Hepatocyte (in vitro differentiated cells): ENCODE results near the gene NUAK1. TPM values are rescaled to one million over a fixed set of nuclear protein-coding genes. Genes with fewer than 3 reads are reported as not detected.
A peak's percentile ranks its signal among the peaks of the same experiment; 100 is the strongest.

Experiments used
- DNase-seq: peaks from one replicate; pipeline ENCODE4 v3.0.0-alpha.2; 2016; ENCODE audit warnings: low spot score
- H2AFZ ChIP-seq: fragments of 200-600 bp; sonication (generic); 2 replicates; pipeline ENCODE4 v1.6.0; 2016; ENCODE audit warnings: antibody characterized with exemption, mild to moderate bottlenecking
- H3K27ac ChIP-seq: fragments of 200-600 bp; sonication (generic); 2 replicates; pipeline ENCODE4 v1.5.1; 2016; ENCODE audit warnings: mild to moderate bottlenecking
- H3K27me3 ChIP-seq: fragments of 200-600 bp; sonication (generic); 2 replicates; pipeline ENCODE4 v1.6.1; 2016
- H3K36me3 ChIP-seq: fragments of 200-600 bp; sonication (generic); replicated peaks from 2 replicates; pipeline ENCODE4 v1.5.1; 2016; ENCODE audit warnings: low read depth; ENCODE audit not compliant: insufficient read depth
- H3K4me1 ChIP-seq: fragments of 200-600 bp; sonication (generic); 2 replicates; pipeline ENCODE4 v1.5.1; 2016; ENCODE audit warnings: mild to moderate bottlenecking, moderate library complexity; ENCODE audit not compliant: insufficient read depth
- H3K4me2 ChIP-seq: fragments of 200-600 bp; sonication (generic); 2 replicates; pipeline ENCODE4 v1.6.0; 2016
- H3K4me3 ChIP-seq: fragments of 200-600 bp; sonication (generic); 2 replicates; pipeline ENCODE4 v1.5.1; 2016; ENCODE audit warnings: mild to moderate bottlenecking
- H3K79me2 ChIP-seq: fragments of 200-600 bp; sonication (generic); 2 replicates; pipeline ENCODE4 v1.6.0; 2017; ENCODE audit warnings: mild to moderate bottlenecking
- H3K9me2 ChIP-seq: fragments of 200-600 bp; sonication (generic); replicated peaks from 2 replicates; pipeline ENCODE4 v1.6.0; 2017; ENCODE audit warnings: mild to moderate bottlenecking; ENCODE audit not compliant: insufficient read depth
- H3K9me3 ChIP-seq: fragments of 200-600 bp; sonication (generic); 2 replicates; pipeline ENCODE4 v1.5.1; 2016; ENCODE audit warnings: low read depth, mild to moderate bottlenecking
- H4K20me1 ChIP-seq: fragments of 200-600 bp; sonication (generic); 2 replicates; pipeline ENCODE4 v1.6.0; 2016; ENCODE audit warnings: mild to moderate bottlenecking; ENCODE audit not compliant: insufficient read depth, poor library complexity, severe bottlenecking
- EZH2 ChIP-seq: fragments of 200-600 bp; sonication (generic); IDR thresholded peaks from 2 replicates; pipeline ENCODE4 v1.6.1; 2016; ENCODE audit warnings: antibody characterized with exemption, mild to moderate bottlenecking, borderline replicate concordance
- EZH2phosphoT487 ChIP-seq: fragments of 200-600 bp; sonication (generic); IDR thresholded peaks from one replicate; pipeline ENCODE4 v1.6.1; 2018; ENCODE audit warnings: antibody characterized with exemption, mild to moderate bottlenecking, low read depth, moderate library complexity; ENCODE audit not compliant: unreplicated experiment, severe bottlenecking
- WGBS: methylation state at CpG from one replicate; pipeline ENCODE4 v1.1.6; 2016; ENCODE audit warnings: low lambda C conversion rate; ENCODE audit errors: missing lambda C conversion rate; 5-methylcytosine and 5-hydroxymethylcytosine counted together
- polyA plus RNA-seq: library from polyadenylated mRNA; unstranded; fragments of >200 nt; fragmentation: Nextera tagmentation; extraction: Ambion mirVana; gene quantifications from 2 replicates; pipeline ENCODE4 v1.2.1, GENCODE V29; 2016
- total RNA-seq: library from RNA; depleted of rRNA; stranded (reverse); fragments of >200 nt; gene quantifications from 2 replicates; pipeline ENCODE4 v1.2.3, GENCODE V29; 2014
- TF ChIP-seq, protein P1 (sequence below): fragments of 200-600 bp; sonication (generic); IDR thresholded peaks from 2 replicates; pipeline ENCODE4 v1.5.1; 2016; ENCODE audit warnings: antibody characterized with exemption, mild to moderate bottlenecking; ENCODE audit not compliant: poor library complexity

NUAK1 gene
- total and polyA plus RNA-seq, 2 experiments from 2014 or later: 3.5 to 13.0 TPM

DNA sequence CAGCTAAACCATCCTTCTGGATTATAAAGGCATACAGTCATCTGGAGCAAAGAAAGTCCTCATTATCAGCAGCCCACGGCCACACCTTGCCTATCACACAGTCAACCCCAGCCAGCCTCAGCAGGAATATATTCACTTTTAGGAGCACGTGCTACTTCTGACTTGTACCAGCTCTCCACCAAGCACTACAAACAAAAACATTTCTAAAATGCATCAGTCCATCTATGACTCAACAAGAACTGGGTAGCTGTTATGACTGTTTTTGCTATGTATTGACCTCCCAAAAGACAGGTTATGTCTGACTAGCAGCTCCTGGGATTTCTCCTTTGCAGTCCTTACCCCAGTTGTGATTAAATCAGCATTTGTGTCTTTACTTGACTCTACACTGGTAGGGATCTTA, 31.2 kb downstream of the NUAK1 start:
- 31% methylated on average over 2 of the region's 2 CpGs for WGBS
- no peaks in the 10 kb centered on the region for H3K9me2 ChIP-seq
- DNase-seq: peak; percentile 42
- no peak overlapping the region for H2AFZ ChIP-seq
- H4K20me1 ChIP-seq: no peaks in the 10 kb centered on the region
- peaks cover 28% of the 10 kb centered on the region for H3K79me2 ChIP-seq
- no peaks in the 10 kb centered on the region for H3K9me3 ChIP-seq
- H3K4me3 ChIP-seq: no peak overlapping the region
- no peaks in the 10 kb centered on the region for H3K27me3 ChIP-seq
- H3K36me3 ChIP-seq: no peaks in the 10 kb centered on the region
- H3K27ac ChIP-seq: peak overlapping the region; percentile 85
- H3K4me1 ChIP-seq: peaks cover 59% of the 10 kb centered on the region
- TF ChIP-seq EZH2phosphoT487 (no peak), EZH2 (no peak)
- TF ChIP-seq, protein P1, sequence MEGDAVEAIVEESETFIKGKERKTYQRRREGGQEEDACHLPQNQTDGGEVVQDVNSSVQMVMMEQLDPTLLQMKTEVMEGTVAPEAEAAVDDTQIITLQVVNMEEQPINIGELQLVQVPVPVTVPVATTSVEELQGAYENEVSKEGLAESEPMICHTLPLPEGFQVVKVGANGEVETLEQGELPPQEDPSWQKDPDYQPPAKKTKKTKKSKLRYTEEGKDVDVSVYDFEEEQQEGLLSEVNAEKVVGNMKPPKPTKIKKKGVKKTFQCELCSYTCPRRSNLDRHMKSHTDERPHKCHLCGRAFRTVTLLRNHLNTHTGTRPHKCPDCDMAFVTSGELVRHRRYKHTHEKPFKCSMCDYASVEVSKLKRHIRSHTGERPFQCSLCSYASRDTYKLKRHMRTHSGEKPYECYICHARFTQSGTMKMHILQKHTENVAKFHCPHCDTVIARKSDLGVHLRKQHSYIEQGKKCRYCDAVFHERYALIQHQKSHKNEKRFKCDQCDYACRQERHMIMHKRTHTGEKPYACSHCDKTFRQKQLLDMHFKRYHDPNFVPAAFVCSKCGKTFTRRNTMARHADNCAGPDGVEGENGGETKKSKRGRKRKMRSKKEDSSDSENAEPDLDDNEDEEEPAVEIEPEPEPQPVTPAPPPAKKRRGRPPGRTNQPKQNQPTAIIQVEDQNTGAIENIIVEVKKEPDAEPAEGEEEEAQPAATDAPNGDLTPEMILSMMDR: no peak
- peak overlapping the region; percentile 53 for H3K4me2 ChIP-seq

DNA sequence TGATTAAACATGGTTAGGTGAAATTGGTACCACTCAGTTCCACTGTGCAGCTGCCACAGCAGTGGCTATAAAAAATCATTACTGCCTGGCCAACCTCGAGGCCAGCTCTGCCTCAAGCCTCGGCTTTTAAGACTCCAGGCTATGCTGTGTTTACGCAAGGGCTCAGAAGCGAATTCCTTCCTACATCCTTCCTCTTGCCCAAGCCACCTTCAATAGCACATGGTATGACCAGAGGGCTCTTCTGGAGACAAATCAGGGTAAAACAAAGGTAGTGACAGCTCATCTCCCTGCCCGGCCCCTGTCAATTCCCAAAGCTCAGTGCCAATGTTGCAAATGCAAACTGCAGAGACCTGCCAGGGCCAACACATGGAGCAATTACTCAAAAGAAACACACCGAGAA, 31.9 kb downstream of the NUAK1 start:
- no peak overlapping the region for H3K4me3 ChIP-seq
- 35% methylated on average over 6 of the region's 6 CpGs for WGBS
- TF ChIP-seq EZH2 (no peak), EZH2phosphoT487 (no peak)
- TF ChIP-seq, protein P1: no peak
- H3K79me2 ChIP-seq: peaks cover 25% of the 10 kb centered on the region
- no peaks in the 10 kb centered on the region for H4K20me1 ChIP-seq
- H3K4me2 ChIP-seq: peak overlapping the region; percentile 53
- H3K36me3 ChIP-seq: no peaks in the 10 kb centered on the region
- peaks cover 52% of the 10 kb centered on the region for H3K4me1 ChIP-seq
- no peak overlapping the region for H2AFZ ChIP-seq
- H3K27me3 ChIP-seq: no peaks in the 10 kb centered on the region
- H3K9me2 ChIP-seq: no peaks in the 10 kb centered on the region
- no peaks in the 10 kb centered on the region for H3K9me3 ChIP-seq
- DNase-seq: peak; percentile 57
- H3K27ac ChIP-seq: peak overlapping the region; percentile 85

DNA sequence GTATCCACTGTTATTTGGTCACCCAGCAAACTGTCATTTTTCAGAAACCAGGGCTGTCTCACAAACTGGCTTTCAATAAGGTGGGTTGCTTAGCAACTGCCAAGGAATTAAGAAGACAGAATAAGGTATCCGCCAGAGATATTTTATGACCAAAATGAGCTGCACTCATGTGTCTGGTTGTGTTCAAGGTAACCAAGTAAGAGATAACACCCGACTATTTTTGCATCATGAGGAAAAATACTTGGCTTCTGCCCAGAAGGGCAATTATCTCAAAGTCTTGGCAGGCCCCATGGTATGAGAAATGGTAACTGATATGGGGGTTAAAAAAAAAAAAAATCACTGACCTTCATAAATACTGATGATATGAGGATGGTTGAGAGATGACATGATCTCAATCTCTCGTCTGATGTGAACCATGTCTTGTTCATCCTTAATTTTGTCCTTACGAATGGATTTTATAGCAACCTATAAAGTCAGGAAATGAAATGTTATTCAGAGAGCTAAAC, 32.6 kb downstream of the NUAK1 start:
- 36% methylated on average over 4 of the region's 4 CpGs for WGBS
- peaks cover 17% of the 10 kb centered on the region for H3K79me2 ChIP-seq
- H3K27ac ChIP-seq: peak overlapping the region; percentile 85
- no peak overlapping the region for H3K4me3 ChIP-seq
- no peaks in the 10 kb centered on the region for H3K9me3 ChIP-seq
- H3K36me3 ChIP-seq: no peaks in the 10 kb centered on the region
- H4K20me1 ChIP-seq: no peaks in the 10 kb centered on the region
- H2AFZ ChIP-seq: no peak overlapping the region
- no peaks in the 10 kb centered on the region for H3K27me3 ChIP-seq
- H3K9me2 ChIP-seq: no peaks in the 10 kb centered on the region
- no peak for TF ChIP-seq EZH2phosphoT487
- TF ChIP-seq EZH2: no peak
- TF ChIP-seq, protein P1: no peak
- peaks cover 51% of the 10 kb centered on the region for H3K4me1 ChIP-seq
- no peak for DNase-seq
- peak overlapping the region; percentile 53 for H3K4me2 ChIP-seq
